Measurements from ENCODE around the gene ARHGAP8. TPM values are rescaled to one million over a fixed set of nuclear protein-coding genes. Genes with fewer than 3 reads are reported as not detected.
A peak's percentile ranks its signal among the peaks of the same experiment; 100 is the strongest.
"Not testable (repeated sequence)": the region's sequence is repeated elsewhere in the genome, so short reads cannot be mapped to it uniquely, and the experiment has no call there.

The ARHGAP8 gene
- polyA plus RNA-seq, 10 donors: 0.78 to 2.4 (median 1.2) TPM

DNA sequence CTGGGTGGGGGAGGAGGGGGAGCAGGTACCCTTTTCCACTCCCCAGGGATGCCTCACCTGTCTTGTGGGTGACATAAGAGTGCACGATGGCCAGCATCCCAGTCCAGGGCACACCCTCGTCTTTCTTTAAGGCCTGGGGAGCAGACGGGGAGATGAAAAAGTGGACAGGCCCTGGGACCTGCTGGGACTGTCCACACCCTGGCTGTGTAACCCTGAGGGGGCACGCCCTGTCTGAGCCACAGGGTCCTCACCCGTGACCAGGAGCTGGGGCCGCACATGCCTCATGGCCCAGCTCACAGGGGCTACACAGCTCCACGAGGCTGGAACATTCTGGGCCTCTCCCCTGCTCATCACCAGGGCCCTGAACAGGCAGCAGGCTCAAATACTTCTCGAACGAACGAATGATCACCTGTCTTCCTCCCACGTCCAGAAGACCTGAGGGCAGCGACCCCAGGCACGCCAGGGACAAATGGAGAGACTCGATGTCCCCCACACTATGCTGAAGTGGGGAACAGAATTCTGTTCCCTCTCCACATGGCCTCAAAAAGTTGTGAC lies 133.5 kb downstream of the ARHGAP8 start:
- DNase-seq: no peak

DNA sequence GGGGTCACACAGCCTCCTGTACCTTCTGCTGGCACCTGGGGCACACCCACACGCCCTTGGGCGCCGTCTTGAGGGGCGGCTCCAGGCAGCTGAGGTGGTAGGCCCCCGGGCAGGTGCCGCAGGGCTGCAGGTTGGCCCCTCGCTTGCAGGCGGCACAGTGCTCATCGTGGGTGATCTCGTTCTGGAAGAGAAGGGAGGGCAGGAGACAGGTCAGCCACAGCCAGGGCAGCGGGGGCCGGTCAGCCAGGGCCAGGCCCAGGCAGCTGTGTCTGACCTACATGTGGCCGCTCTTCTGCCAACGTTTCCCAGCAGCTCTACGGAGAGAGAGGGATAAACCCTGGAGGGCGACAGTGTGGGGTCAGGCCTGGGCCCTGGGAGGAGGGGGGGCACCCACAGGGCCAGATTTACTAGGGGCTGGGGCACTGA lies 135.6 kb downstream of the ARHGAP8 start:
- DNase-seq: no peak

DNA sequence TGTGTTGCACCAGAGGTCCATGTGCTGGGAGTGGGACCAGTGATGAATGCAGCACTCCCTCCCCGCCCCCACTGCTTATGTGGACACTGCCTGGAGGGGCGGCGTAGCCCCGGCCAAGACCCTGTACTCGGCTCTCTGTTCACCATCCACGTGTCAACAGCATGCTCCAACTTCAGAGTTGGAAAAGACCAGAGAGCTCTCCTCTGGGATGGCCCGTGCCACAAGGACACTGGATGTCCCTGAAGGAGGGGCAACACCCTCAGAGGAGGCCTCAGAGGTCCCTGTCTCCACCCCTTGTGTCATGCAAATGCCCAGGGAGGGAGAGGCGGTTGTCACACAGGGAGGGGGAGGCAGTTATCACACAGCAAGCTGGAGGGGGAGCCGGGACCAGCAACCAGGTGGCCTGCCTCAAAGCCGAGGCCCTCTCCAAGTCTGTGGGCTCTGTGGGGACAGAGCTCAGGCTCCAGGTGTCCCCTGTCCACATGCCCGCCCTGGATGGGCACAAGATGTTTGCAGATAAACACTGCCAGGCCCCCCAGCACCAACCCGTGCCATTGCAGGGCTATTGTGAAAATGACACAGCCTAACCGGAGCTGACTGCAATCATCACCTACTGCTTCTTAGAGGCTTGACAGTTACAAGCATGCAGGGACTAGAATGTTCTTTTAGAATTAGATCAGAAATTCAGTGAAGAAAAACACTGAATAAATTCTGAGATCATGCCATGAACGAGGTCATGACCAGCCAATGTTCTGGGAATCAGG lies 136.3 kb downstream of the ARHGAP8 start:
- DNase-seq: no peak

DNA sequence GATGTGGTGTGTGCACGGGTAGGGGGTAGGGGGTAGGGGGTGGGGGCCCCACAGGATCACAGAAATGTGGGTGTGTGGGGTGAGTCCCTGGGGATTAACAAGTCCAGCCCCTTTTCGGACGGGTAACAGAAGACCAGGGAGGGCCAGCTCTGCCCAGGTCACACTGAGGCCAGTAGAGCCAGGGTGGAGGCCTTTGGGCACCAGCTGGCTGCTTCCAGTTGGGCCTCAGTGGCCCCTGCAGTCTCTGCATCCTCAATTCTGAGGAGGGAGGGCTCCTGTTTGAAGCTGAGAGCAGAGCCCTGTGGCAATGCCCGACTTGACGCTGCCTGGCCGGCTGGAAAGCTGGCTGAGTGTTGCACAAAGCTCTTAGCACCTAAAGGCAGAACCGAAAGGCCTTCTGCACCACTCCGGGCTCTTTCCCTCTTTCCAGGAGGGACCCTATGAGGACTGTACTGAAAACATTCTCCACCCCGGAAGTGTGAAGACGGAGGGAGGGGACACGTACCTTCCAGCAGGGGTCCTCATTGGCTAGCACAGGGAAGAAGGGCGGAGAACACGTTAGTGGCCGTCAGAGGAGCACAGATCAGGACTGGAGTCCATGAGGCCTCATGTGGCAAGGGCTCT lies 137.0 kb downstream of the ARHGAP8 start:
- no peak for DNase-seq

DNA sequence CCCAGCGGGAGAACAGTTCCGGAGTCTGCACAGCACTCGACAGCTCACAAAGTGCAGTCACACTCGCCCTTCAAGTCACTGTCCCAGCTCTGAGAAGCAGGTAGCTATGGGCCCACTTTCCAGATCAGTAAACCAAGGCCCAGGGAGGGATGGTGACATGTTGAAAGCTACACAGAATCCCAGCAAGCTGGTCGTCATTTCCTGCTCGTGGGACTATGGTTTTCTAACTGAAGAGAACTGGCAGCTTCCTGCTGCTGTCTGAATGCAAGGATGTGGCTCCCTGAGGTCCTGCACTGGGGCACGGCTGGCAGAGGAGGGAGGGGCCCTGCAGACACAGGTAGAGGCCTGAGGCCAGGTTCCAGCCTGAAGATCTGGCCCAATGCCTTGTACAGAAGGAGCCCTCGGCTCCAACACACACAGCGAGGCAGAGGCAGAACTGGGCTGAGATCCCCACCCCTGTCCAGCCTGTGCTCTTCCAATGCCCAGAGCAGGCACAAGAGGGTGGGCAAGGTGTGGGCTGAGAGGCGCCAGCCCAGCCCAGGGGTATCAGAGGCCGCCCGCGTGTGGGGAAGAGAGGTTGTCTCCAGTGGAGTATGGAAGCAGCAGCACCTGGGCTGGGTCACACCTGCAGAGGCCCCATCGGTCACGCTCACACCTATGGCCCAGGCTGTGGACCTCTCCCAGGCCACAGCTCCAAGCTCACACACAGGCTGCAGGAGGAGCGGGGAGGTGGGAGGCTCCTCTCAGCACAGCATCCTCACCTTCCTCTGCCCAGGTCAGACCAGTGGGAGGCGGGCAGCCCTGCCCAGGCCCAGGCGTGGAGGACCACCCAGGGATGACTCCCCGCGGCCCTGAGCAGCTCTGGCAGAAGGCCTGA lies 138.3 kb downstream of the ARHGAP8 start:
- DNase-seq: no peak

DNA sequence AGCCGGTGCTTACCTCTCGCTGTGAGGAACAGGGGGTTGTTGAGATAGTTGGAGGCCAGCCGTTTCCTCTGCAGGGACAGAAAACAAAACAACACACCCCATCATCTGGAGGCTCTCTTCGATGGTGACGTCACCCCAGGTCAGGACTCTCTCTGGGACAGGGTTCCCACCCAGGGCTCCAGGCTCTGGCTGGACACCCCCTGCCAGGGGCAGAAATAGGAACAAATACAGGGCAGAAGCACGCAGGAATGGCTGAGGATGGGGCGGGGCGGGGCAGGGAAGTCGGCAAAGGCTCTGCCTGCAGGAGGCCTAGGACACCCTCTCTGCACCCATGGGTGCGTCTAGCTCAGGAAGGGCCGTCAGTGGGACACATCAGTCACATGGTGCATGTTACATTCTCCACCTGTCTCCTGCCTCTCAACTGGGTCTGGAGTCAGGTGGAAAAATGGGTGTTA lies 138.9 kb downstream of the ARHGAP8 start:
- DNase-seq: no peak

DNA sequence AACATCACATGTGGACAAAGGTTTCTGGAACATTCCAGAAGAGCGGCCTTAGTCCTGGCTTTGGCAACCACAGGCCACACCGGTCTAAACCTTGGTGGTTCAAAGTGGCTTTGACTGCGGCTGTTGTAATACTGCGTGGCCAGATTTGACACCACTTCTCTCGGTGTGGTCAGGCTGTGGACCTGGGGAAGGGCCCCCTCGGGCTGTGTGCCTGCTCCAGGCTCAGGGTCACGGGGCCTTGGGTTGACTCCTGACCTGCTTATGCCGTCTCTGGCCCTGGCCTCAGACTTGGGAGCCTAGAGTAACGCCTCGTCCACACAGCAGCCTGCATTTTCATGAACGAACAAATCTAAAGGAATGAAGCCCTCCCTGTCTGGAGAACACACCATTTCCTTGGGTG lies 139.4 kb downstream of the ARHGAP8 start:
- DNase-seq: no peak

DNA sequence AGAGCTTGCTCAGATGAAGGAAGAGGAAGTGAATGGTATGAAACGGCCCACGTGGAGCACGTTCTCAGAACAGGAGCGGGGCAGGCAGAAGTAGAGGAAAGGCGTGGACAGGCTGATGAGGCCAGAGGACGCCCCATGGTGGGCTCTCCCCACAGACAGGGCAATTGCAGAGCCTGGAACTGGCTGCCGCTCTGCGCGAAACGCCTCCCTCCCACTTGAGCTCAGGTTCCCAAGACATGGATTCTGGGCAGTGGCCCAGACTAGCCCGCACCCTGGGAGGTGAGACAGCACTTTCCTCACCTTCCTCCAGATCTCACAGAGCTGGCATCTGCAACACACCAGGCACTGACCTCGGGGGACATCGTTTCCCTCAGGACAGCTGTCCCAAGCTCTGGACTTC lies 139.9 kb downstream of the ARHGAP8 start:
- no peak for DNase-seq

DNA sequence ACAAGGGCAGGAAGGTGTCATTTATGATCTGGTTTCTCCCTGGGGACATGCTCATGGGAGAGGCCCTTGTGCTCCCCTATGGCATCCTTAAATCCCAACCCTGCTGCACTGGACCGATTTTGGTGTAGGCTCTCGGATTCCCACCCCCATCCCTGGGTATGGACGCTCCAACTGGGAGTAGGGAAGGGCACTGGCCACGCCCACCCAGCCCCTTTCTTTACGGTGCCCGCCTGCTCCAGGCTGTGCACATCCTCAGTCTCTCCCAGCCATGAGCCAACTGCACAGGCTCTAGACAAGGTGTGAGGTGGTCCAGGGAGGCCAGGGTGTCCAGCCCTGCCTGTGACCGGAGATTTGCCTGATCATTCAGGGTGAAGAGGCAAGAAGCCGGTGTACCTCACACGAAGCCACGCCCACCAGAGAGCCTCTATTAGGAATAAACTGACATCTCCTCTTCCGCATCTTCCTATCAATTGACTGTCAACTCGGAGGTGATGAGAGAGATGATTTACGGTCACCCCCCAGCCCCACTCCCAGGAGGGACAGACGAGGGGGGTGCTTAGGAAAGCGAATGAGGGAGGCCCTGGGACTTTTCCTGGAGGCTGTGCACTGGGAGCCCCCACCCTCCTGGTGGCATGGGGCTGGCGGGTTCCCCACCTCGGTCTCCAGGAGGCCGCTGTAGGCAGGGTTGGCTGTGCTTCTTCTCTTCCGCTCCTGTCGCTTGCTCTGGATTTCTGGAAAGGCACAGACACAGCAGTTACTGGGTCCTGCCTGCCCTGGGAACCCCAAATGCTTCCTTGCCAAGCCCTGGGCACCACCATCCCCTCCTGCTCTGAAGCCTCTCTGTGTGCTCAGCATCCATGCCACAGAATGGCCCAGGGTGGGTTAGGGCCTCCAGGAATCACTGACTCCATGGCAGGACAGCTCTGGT lies 140.7 kb downstream of the ARHGAP8 start:
- DNase-seq: no peak

DNA sequence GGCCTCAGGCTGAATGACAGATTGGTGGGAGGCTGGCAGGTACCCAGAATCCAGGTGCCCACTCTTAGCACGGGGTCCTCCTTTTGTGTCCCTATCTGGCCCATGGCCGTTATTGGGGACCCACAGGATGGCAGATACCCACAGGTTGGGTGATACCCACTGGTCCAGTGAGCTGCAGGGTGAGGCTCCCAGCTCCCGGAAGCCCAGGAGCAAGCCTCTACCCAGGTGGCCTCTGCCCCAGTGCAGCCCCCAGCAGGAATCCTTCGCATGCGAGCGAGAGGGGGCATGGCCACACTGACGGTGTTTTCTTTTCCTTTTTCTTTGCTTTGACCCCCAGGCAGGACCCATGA lies 141.3 kb downstream of the ARHGAP8 start:
- no peak for DNase-seq

DNA sequence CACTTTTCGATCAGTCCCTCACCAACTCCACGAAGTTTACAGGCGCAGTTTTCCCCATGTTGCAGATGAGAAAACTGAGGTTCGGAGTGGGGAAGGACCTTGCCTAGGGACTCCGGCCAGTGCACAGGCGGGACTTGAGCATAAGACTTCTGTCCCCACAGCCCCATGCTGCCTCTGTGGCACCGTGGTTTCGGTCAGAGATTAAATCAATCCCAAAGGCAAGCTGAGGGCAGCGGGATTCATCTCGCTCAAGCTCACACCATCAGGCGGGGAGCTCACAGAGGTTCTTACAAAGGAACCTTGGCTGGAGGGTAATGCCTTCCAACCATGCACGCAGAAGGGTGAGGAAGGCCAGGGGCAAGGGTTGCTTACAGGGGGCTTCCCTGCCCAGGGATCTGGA lies 141.9 kb downstream of the ARHGAP8 start:
- no peak for DNase-seq

DNA sequence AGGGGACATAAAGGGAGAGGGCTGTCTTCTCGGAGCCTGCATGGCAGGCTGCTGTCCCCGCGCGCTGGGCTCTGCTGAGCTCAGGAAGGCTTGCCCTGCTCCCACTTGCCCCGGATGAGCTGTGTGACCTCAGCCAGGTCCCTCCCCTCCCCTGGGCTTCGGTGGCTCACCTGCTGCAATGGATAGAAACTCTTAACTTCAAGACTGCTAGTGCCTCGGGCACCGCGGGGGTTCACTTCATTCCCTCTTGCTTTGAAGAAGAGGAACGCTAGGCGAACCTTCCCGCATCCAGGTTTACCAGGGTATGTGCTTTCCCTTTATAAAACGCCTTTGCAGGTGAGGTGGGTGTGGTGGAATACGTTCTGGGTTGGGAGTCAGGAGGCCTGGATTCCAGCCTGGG lies 142.4 kb downstream of the ARHGAP8 start:
- no peak for DNase-seq

DNA sequence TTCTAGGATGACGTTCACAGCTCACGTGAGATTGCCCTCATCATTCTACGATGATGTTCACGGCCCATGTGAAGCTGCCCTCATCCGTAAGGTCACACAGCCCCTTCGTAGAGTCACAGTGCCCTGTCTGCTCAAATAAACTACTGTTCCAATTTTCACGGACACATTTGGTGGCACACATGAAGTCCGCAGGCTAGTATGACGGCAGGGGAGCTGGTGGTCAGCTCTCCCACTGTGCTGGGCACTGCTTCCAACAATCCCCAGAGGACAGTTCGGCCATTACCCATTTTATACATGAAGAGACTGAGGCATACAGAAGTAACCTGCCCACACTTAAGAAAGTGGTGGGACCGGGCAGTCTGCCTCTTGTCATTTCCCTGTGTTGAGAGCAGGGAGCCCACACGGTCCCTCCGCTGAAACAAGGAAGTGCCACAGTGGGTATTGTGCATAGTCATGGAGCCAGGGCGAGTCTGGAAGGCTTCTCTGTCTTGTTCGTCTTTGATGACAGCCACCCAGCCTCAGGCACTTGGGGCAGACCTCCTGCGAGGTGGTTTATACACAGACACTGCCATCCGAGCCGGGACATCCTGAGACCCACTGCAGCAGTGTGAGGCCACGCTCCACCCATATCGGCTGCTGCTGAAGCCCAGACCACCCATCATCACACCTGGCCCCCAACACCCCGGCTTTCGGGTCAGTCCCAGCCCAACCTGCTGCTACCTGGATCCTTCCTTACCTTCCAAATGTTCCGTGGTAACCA lies 143.1 kb downstream of the ARHGAP8 start:
- DNase-seq: no peak

DNA sequence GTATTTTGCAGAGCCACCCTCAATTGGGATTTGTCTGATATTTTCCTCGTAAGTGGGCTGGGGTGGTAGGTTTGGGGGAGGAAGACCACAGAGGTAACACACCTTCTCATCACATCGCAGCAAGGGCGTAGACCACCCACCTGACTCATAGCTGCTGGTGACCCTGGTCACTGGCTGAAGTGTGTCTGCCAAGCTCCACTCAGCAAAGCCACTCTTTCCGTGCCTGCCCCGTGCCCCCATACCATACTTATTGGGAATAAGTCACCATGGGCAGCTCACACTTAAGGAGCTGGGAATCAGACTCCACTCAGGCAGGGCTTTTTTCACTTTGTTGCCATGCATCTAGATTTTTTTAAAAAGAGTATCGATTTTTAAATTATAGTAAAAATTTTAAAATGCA lies 145.9 kb downstream of the ARHGAP8 start:
- DNase-seq: no peak

DNA sequence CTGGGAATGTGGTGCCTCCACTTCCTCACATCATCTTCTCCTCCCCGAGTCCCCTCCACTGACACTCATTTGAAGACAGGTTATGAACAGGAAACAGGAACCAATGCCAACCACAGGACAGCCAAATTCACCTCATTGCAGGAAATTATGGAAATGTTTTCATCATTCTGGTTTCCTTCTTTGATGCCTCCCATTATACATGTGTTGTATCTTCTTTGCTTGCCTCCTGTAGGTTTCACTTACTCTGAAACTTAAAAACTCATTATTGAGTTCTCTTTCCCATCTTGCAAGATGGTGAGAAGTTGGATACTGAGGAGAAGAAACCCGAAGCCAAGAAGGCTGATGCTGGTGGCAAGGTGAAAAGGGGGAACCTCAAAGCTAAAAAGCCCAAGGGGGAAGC lies 148.9 kb downstream of the ARHGAP8 start:
- peak in 1 of 3 donors; percentile 1 for DNase-seq

DNA sequence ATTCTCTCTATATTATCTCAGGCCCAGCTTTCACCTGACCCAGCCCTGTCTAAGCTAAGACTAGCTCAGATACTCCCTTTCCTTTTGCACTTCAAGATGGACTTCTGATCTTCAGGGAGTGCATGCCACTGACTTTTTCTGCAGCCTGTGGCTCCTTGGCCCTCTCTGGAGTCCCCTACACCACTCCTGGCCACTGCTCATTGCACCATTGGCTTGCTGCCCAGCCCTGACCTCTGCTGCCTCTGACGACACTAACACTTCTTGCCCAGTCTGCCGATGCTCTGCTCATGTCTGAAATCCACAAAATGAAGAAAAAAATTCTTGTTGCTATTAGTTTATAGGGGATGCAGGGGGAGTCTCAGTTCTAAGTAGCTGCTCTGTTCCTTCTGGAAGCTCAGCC lies 150.8 kb downstream of the ARHGAP8 start:
- not testable (repeated sequence) for DNase-seq

DNA sequence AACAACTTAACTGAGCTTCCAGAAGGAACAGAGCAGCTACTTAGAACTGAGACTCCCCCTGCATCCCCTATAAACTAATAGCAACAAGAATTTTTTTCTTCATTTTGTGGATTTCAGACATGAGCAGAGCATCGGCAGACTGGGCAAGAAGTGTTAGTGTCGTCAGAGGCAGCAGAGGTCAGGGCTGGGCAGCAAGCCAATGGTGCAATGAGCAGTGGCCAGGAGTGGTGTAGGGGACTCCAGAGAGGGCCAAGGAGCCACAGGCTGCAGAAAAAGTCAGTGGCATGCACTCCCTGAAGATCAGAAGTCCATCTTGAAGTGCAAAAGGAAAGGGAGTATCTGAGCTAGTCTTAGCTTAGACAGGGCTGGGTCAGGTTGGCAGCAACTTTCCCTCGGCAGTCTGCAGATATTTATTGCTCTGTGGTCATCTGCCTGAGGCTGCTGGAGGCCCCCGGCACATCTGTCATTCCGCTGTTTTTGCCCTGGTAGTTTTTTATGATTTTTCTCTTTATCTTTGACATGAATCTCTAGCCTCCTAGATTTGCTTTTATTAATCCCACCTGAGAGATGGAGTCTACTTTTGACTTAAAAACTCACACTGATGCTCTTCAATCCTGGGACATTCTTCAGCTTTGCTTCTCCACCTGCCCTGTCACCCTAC lies 152.2 kb downstream of the ARHGAP8 start:
- not testable (repeated sequence) for DNase-seq

DNA sequence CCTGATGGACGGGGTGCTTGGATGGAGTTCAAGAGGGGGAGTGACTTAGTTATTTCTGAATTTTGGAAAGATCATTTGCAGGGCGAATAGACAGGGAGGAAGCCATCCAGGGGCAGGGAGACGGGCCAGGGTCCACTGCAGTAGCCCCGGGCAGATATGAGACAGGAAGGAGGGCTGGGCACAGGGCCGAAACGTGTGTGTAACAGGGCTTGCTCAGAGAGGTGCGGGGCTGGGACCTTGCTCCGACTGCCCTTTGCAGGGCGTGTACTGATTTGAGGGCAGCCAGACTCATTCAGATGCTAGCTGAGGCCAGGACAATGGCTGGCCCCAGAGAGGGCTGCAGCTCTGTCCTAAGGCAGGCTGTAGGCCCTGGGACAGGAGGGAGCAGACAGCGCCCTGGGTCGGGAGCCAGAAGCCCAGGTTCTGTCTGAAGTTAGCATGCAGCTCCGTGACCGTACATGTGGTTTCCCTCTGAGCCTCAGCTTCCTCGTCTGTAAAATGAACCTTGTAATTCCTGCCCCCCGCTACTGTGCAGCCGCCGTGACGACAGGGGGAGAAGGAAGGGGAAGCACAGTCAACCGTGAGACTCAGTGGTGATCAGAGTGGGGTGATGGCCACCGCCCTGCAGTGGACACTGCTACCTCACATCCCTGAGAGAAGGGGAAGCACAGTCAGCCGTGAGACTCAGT lies 154.0 kb downstream of the ARHGAP8 start:
- no peak for DNase-seq

DNA sequence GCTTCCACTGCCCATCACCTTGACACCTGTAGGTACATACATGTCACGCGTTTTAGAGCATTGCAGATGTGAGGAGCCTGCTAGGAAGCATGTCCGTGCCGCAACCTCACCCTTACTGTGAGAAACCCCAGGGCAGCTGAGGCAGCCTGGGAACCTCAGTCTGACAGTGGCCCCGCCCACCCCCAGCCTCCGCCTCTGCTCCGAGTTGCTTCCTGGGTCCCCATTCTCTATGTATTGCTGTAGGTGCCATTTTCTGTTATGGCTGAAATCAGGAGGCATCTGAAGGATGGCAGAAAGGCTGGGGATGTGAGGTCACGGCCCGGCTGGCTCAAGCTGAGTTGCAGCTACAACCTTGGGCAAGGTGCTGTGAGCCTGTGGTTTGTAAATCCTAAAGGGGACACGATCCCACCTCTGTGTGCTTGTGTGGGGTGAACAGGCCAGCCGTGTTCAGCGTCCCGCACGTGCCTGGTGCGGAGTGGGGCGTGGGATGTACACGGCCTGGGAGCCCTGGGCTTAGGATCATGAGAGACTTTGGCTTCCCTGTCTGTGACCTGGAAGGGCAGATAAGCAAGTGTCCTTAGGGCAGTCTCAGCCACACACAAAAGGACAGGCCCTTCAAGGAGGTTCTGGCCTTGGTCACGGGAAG lies 154.7 kb downstream of the ARHGAP8 start:
- no peak for DNase-seq

Measured in muscle of back (tissue), 11 donors.